IMR-90 (cell line): Measurements from ENCODE around the gene THOP1. TPM values are rescaled to one million over a fixed set of nuclear protein-coding genes. Genes with fewer than 3 reads are reported as not detected.

Experiments used
- ATAC-seq: fragments of 200-7000 bp; cut with Tn5 transposase; 2 replicates; pipeline ENCODE4 v1.9.1; 2020; ENCODE audit warnings: low read depth, mild to moderate bottlenecking, moderate library complexity
- BruUV-seq: library from RNA; stranded (reverse); fragments of 400-500 nt; replicated peaks from 2 replicates; lab custom pipeline; 2021; lab: Mats Ljungman, UMichigan
- CTCF ChIA-PET: fragments of 300-600 bp; formaldehyde crosslinking; extraction: SDS; loops from one replicate; lab custom pipeline; 2021; ENCODE audit warnings: antibody characterized with exemption; lab: Yijun Ruan, JAX
- POLR2A ChIA-PET: fragments of 300-600 bp; sonication (Branson Sonifier 250); formaldehyde crosslinking; loops from one replicate; lab custom pipeline; 2022; ENCODE audit warnings: antibody characterized with exemption; ENCODE audit not compliant: unreplicated experiment; lab: Charles Lee
- DNase-seq: peaks from one replicate; pipeline ENCODE4 v3.0.0; 2013
- H2AFZ ChIP-seq: replicated peaks from 2 replicates; pipeline ENCODE3; 2013; ENCODE audit warnings: low read length, mild to moderate bottlenecking; ENCODE audit not compliant: poor library complexity
- H2AK5ac ChIP-seq: 2 replicates; pipeline ENCODE4 v1.6.1; 2013; ENCODE audit warnings: low read depth, low read length, inconsistent platforms
- H2AK9ac ChIP-seq: replicated peaks from 2 replicates; pipeline ENCODE3; 2013; ENCODE audit warnings: mild to moderate bottlenecking, low read depth, low read length, moderate library complexity; ENCODE audit not compliant: poor library complexity
- H2BK120ac ChIP-seq: 2 replicates; pipeline ENCODE4 v1.6.1; 2013; ENCODE audit warnings: low read depth, low read length, inconsistent platforms
- H2BK15ac ChIP-seq: 3 replicates; pipeline ENCODE4 v1.6.1; 2013; ENCODE audit warnings: low read depth, low read length, inconsistent platforms
- H2BK20ac ChIP-seq: 2 replicates; pipeline ENCODE4 v1.6.1; 2013; ENCODE audit warnings: low read depth, mild to moderate bottlenecking, inconsistent platforms, low read length, moderate library complexity
- H2BK5ac ChIP-seq: 2 replicates; pipeline ENCODE4 v1.6.1; 2013; ENCODE audit warnings: mild to moderate bottlenecking, low read depth, low read length, inconsistent platforms; ENCODE audit not compliant: poor library complexity, severe bottlenecking
- H3K14ac ChIP-seq: replicated peaks from 2 replicates; pipeline ENCODE4 v1.6.1; 2013; ENCODE audit warnings: low read depth, low read length, inconsistent platforms
- H3K18ac ChIP-seq: 2 replicates; pipeline ENCODE4 v1.6.1; 2013; ENCODE audit warnings: low read depth, low read length, control low read depth
- H3K23ac ChIP-seq: 2 replicates; pipeline ENCODE4 v1.6.1; 2013; ENCODE audit warnings: low read depth, low read length, inconsistent platforms
- H3K27ac ChIP-seq: 2 replicates; pipeline ENCODE4 v1.5.1; 2013; ENCODE audit warnings: mild to moderate bottlenecking, control low read depth, low read length; ENCODE audit not compliant: insufficient read depth
- H3K27me3 ChIP-seq: 2 replicates; pipeline ENCODE4 v1.6.1; 2013; ENCODE audit warnings: low read length; ENCODE audit not compliant: control insufficient read depth, insufficient read depth
- H3K36me3 ChIP-seq: 2 replicates; pipeline ENCODE4 v1.6.1; 2013; ENCODE audit warnings: low read length, mixed read lengths; ENCODE audit not compliant: control insufficient read depth, insufficient read depth
- H3K4ac ChIP-seq: 2 replicates; pipeline ENCODE4 v1.6.1; 2013; ENCODE audit warnings: low read depth, low read length, inconsistent platforms
- H3K4me1 ChIP-seq: 2 replicates; pipeline ENCODE4 v1.6.1; 2013; ENCODE audit warnings: low read length, mixed read lengths; ENCODE audit not compliant: control insufficient read depth, insufficient read depth
- H3K4me2 ChIP-seq: 2 replicates; pipeline ENCODE4 v1.6.1; 2013; ENCODE audit warnings: low read depth, mild to moderate bottlenecking, control low read depth, low read length, moderate library complexity
- H3K4me3 ChIP-seq: 2 replicates; pipeline ENCODE4 v1.5.1; 2013; ENCODE audit warnings: low read depth, mild to moderate bottlenecking, control low read depth, low read length, moderate library complexity; ENCODE audit not compliant: insufficient read depth
- H3K56ac ChIP-seq: 2 replicates; pipeline ENCODE4 v1.6.1; 2013; ENCODE audit warnings: low read length, inconsistent platforms; ENCODE audit not compliant: insufficient read depth; ENCODE audit errors: extremely low read depth
- H3K79me1 ChIP-seq, 2 experiments: 2 replicates each; pipeline ENCODE4 v1.6.1; 2013; ENCODE audit warnings: low read length in 2 of 2, inconsistent platforms in 1 of 2, low read depth in 1 of 2
- H3K9ac ChIP-seq: 2 replicates; pipeline ENCODE4 v1.6.1; 2013; ENCODE audit warnings: low read depth, low read length, control low read depth
- H3K9me1 ChIP-seq: 2 replicates; pipeline ENCODE4 v1.6.1; 2013; ENCODE audit warnings: low read length, inconsistent platforms; ENCODE audit not compliant: insufficient read depth
- H3K9me3 ChIP-seq: 2 replicates; pipeline ENCODE4 v1.6.1; 2013; ENCODE audit warnings: low read length; ENCODE audit not compliant: control insufficient read depth, insufficient read depth
- H4K20me1 ChIP-seq: 2 replicates; pipeline ENCODE4 v1.6.1; 2013; ENCODE audit warnings: low read length, inconsistent platforms; ENCODE audit not compliant: insufficient read depth
- H4K5ac ChIP-seq: 2 replicates; pipeline ENCODE4 v1.6.1; 2013; ENCODE audit warnings: mild to moderate bottlenecking, low read depth, low read length, control low read depth
- H4K8ac ChIP-seq, 2 experiments: 2 replicates each; pipeline ENCODE4 v1.6.1; 2013; ENCODE audit warnings: low read depth in 2 of 2, low read length in 2 of 2, control low read depth in 1 of 2, inconsistent platforms in 1 of 2
- H4K91ac ChIP-seq: 2 replicates; pipeline ENCODE4 v1.6.1; 2013; ENCODE audit warnings: low read depth, low read length, inconsistent platforms; ENCODE audit not compliant: insufficient read depth
- CEBPB ChIP-seq: IDR thresholded peaks from 2 replicates; pipeline ENCODE4 v1.6.1; 2012; ENCODE audit warnings: low read depth, low read length, improper control_type of control experiment
- NFE2L2 ChIP-seq: fragments of 150-350 bp; IDR thresholded peaks from 2 replicates; pipeline ENCODE4 v1.6.1; 2016; ENCODE audit warnings: low read depth, mild to moderate bottlenecking, low read length
- RAD21 ChIP-seq: IDR thresholded peaks from 2 replicates; pipeline ENCODE4 v1.6.1; 2012; ENCODE audit warnings: low read length, improper control_type of control experiment
- WGBS, 2 experiments: methylation state at CpG; one replicate each; pipeline versions ENCODE4 v1.1.5 to v1.1.7; 2013; ENCODE audit warnings: missing lambda C conversion rate in 2 of 2; ENCODE audit not compliant: insufficient read length in 1 of 2; ENCODE audit errors: extremely low coverage in 2 of 2; 5-methylcytosine and 5-hydroxymethylcytosine counted together
- dilution Hi-C: fragments of 300-500 bp; cut with HindIII; formaldehyde crosslinking; loops from one replicate; pipeline ENCODE4 v1.14.3; 2018; ENCODE audit warnings: low sequenced_read_pairs; ENCODE audit not compliant: unreplicated experiment
- in situ Hi-C: fragments of 300-500 bp; cut with MboI; formaldehyde crosslinking; loops from 3 replicates; pipeline ENCODE4 v1.14.3; 2019; ENCODE audit warnings: low sequenced_read_pairs, inconsistent platforms, mixed read lengths
- intact Hi-C: fragments of 100-400 bp; cut with micrococcal nuclease; formaldehyde crosslinking; loops from 2 replicates; pipeline ENCODE4 v1.10.0; 2022
- polyA plus RNA-seq, 3 experiments: library from polyadenylated mRNA; depleted of rRNA; stranded (reverse); fragments of >200 nt; gene quantifications; 2 replicates each; pipeline ENCODE4 v1.2.3, GENCODE V29; 2012; ENCODE audit warnings: low replicate concordance in 1 of 3
- total RNA-seq: library from RNA; depleted of rRNA; stranded (reverse); fragments of >200 nt; gene quantifications from 2 replicates; pipeline ENCODE4 v1.2.3, GENCODE V29; 2012
- TF ChIP-seq, protein P1 (sequence below): fragments of 150-350 bp; IDR thresholded peaks from 2 replicates; pipeline ENCODE4 v1.6.1; 2016; ENCODE audit warnings: low read depth, mild to moderate bottlenecking, low read length, moderate library complexity, borderline replicate concordance

The THOP1 gene
- total and polyA plus RNA-seq, 2 of the 4 experiments (the other 2 are of a cell fraction), result 57.5 to 91.9 TPM

DNA sequence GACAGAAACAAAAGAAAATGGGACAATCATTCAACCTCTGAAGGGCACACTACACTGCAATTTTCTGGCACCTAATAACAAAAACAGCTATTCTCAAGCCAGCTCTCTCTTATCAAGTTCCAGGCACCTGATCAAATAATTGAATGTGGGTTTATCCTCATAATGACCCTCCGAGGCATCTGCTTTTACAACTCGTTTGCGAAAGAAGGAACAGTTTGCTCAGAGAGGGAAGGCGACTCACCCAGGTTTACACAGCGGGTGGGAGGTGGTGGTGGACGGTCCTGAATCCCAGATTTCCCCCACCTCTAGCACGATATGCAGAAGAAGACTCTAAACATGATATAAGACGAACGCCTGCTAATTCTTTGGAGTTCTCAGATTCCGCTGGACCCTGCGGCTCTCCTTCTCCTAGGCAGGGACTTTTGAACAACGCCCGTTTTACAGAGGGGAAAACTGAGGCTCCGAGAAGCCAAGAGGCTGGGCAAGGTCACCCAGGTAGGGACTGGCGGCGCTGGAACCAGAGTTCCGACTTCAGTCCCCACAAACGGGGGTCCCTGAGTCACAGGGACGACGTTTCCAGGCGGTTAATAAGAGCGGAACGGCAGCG is 2.9 kb upstream of the THOP1 start:
- Histone ChIP-seq H3K4me2 (peak overlapping the region; percentile 99), H3K27me3 (no peaks in the 10 kb centered on the region), H2BK20ac (no peak overlapping the region), H3K56ac (peak overlapping the region; percentile 40; the same call in 1 of the 2 replicates), H3K23ac (peak overlapping the region; percentile 90), H3K9me3 (no peaks in the 10 kb centered on the region), H2AFZ (peak overlapping the region; percentile 94), H3K14ac (peak overlapping the region; percentile 77), H3K4ac (peak overlapping the region; percentile 83), H2BK120ac (no peak overlapping the region), H3K9ac (peak overlapping the region; percentile 76), H3K36me3 (peaks cover 2% of the 10 kb centered on the region; the same call in 1 of the 2 replicates), H3K9me1 (no peaks in the 10 kb centered on the region), H3K4me3 (peak overlapping the region; percentile 81), H3K18ac (no peak overlapping the region), H3K27ac (peak overlapping the region; percentile 58), H4K5ac (peak overlapping the region; percentile 9; the same call in 1 of the 2 replicates), H4K91ac (peak overlapping the region; percentile 56; the same call in 1 of the 2 replicates), H4K20me1 (peaks cover 51% of the 10 kb centered on the region), H3K4me1 (peaks cover 4% of the 10 kb centered on the region; the same call in 1 of the 2 replicates), H2AK9ac (peak overlapping the region; percentile 96), H4K8ac (peak overlapping the region; percentile 19 to 65; a peak in 2 of 4 replicates), H3K79me1 (peaks cover 17 to 68% of the 10 kb centered on the region in 2 experiments; a peak in 3 of 4 replicates), H2AK5ac (peak overlapping the region; percentile 64), H2BK15ac (no peak overlapping the region), H2BK5ac (peak overlapping the region; percentile 25)
- BruUV-seq, result no TSS peak
- 0% methylated on average over 14 of the region's 24 CpGs; no CpG with 5 or more reads in 1 of the 2 experiments for WGBS, 2 experiments
- no peak for TF ChIP-seq CEBPB
- TF ChIP-seq, protein P1, sequence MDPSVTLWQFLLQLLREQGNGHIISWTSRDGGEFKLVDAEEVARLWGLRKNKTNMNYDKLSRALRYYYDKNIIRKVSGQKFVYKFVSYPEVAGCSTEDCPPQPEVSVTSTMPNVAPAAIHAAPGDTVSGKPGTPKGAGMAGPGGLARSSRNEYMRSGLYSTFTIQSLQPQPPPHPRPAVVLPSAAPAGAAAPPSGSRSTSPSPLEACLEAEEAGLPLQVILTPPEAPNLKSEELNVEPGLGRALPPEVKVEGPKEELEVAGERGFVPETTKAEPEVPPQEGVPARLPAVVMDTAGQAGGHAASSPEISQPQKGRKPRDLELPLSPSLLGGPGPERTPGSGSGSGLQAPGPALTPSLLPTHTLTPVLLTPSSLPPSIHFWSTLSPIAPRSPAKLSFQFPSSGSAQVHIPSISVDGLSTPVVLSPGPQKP, result no peak
- no peak for TF ChIP-seq NFE2L2
- TF ChIP-seq RAD21, result no peak
- dilution Hi-C loops, result no loop called here
- intact Hi-C loops, result loop anchor here (2.0 kb wide), 1 partner anchor 42 kb away; the partner anchor contains the start of gene SLC39A3
- in situ Hi-C loops, result no loop called here
- POLR2A ChIA-PET, result no interaction called here
- CTCF ChIA-PET, result no interaction called here
- DNase-seq (no peak), ATAC-seq (no peak)
